Lung (tissue), 12 donors: Measurements from ENCODE around the gene BCAT1. TPM values are rescaled to one million over a fixed set of nuclear protein-coding genes. Genes with fewer than 3 reads are reported as not detected.

ENCODE experiments used
- ATAC-seq: fragments of 200-7000 bp; cut with Tn5 transposase; one replicate; pipeline ENCODE4 v1.9.1; 2020; ENCODE audit warnings: moderate number of reproducible peaks; ENCODE audit not compliant: insufficient read depth, low FRiP score
- DNase-seq, 3 donors: peaks; one replicate each; pipeline ENCODE4 v3.0.0-alpha.2; 2013 to 2017
- H3K27ac ChIP-seq, 2 donors: one replicate each; pipeline ENCODE4 v1.5.1; 2013; ENCODE audit warnings: mild to moderate bottlenecking in 2 of 2, moderate library complexity in 2 of 2, control low read depth in 1 of 2, inconsistent platforms in 1 of 2, low read depth in 1 of 2, low read length in 1 of 2
- H3K27me3 ChIP-seq, 3 donors: one replicate each; pipeline ENCODE4 v1.5.1; 2013; ENCODE audit warnings: low read length in 2 of 3; ENCODE audit not compliant: control insufficient read depth in 3 of 3, insufficient read depth in 3 of 3
- H3K36me3 ChIP-seq, 4 donors: one replicate each; pipeline ENCODE4 v1.5.1; 2013; ENCODE audit warnings: low read length in 4 of 4, mild to moderate bottlenecking in 1 of 4, moderate library complexity in 1 of 4; ENCODE audit not compliant: control insufficient read depth in 4 of 4, insufficient read depth in 4 of 4
- H3K4me1 ChIP-seq, 5 donors: one replicate each; pipeline ENCODE4 v1.5.1; 2013; ENCODE audit warnings: low read length in 5 of 5, mild to moderate bottlenecking in 2 of 5, moderate library complexity in 1 of 5; ENCODE audit not compliant: control insufficient read depth in 5 of 5, insufficient read depth in 5 of 5
- H3K4me3 ChIP-seq: one replicate; pipeline ENCODE4 v1.5.1; 2013; ENCODE audit warnings: mild to moderate bottlenecking, control low read depth, moderate library complexity
- H3K9ac ChIP-seq, 2 donors: one replicate each; pipeline ENCODE4 v1.5.1; 2013; ENCODE audit warnings: low read length in 2 of 2, control low read depth in 1 of 2; ENCODE audit not compliant: insufficient read depth in 1 of 2
- H3K9me3 ChIP-seq, 4 donors: one replicate each; pipeline ENCODE4 v1.5.1; 2013; ENCODE audit warnings: low read length in 3 of 4, mild to moderate bottlenecking in 1 of 4, moderate library complexity in 1 of 4; ENCODE audit not compliant: control insufficient read depth in 4 of 4, insufficient read depth in 3 of 4
- CTCF ChIP-seq: IDR thresholded peaks from 2 replicates; pipeline ENCODE4 v1.5.1; 2012; ENCODE audit warnings: mild to moderate bottlenecking; ENCODE audit errors: control extremely low read depth, extremely low read depth
- WGBS, 2 donors: extraction: QIAGEN DNeasy Blood & Tissue Kit; methylation state at CpG; one replicate each; pipeline ENCODE4 v1.1.7; 2013; 5-methylcytosine and 5-hydroxymethylcytosine counted together
- polyA plus RNA-seq, 2 donors: library from polyadenylated mRNA; stranded (reverse); fragments of 200-250 nt; gene quantifications; one replicate each; pipeline ENCODE4 v1.2.1, GENCODE V29; 2013
- total RNA-seq, 2 donors: library from RNA; depleted of rRNA in 1 of 2; stranded (reverse); fragments of >200 nt in 1 of 2; gene quantifications; one replicate each; pipeline ENCODE4 v1.2.1, GENCODE V29; 2014 to 2021
- donor health status: control.
- donor health status: control.
- donor health status: Bipolar disorder and iron deficiency.
- donor health status: healthy.
- donor health status: DM: yes; HTN: yes; CAD: no.

Gene BCAT1
- total and polyA plus RNA-seq, 4 donors = 11.7 to 94.9 (median 40.9) TPM

GRCh38 chr12:24767016-24767415 is 181.9 kb downstream of the BCAT1 start:
- Histone ChIP-seq H3K36me3 (no peaks in the 10 kb centered on the region), H3K9ac (no peak overlapping the region), H3K27me3 (no peaks in the 10 kb centered on the region), H3K27ac (no peak overlapping the region), H3K4me1 (peaks cover 0 to 20% (median 7%) of the 10 kb centered on the region in 5 donors), H3K4me3 (no peak overlapping the region), H3K9me3 (peaks cover 0 to 11% (median 2%) of the 10 kb centered on the region in 4 donors)
- 56 to 82% methylated on average over 1 of the region's 1 CpG for WGBS, 2 donors
- DNase-seq = no peak
- ATAC-seq = no peak
- TF ChIP-seq CTCF = no peak

DNA sequence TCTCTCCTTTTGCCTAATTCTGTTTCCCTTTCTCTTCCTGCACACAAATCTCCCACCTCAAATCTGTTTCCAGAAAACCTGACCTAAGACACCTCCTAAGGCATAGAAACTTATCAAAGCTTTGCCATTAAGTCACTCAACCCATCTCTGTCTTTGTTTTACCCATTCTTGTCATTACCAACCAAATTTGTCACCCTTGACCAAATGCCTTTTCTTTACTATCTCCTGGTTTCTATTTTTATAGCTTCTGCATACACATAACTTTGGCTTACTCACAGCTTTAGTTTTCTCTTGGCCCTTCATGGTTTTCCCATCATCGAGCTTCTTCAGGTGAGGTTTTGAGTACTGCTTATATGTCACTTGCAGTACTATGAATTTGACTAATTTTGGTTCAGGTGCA is 184.2 kb downstream of the BCAT1 start:
- TF ChIP-seq CTCF = no peak
- H3K4me1 ChIP-seq = peaks cover 0 to 17% (median 0%) of the 10 kb centered on the region in 5 donors
- 95% methylated on average over 1 of the region's 1 CpG for WGBS, 2 donors
- no peaks in the 10 kb centered on the region for H3K27me3 ChIP-seq
- H3K9me3 ChIP-seq = peaks cover 0 to 11% (median 2%) of the 10 kb centered on the region in 4 donors
- H3K9ac ChIP-seq = no peak overlapping the region
- ATAC-seq = no peak
- no peak for DNase-seq
- H3K36me3 ChIP-seq = no peaks in the 10 kb centered on the region
- no peak overlapping the region for H3K27ac ChIP-seq
- H3K4me3 ChIP-seq = peak overlapping the region; percentile 13

DNA sequence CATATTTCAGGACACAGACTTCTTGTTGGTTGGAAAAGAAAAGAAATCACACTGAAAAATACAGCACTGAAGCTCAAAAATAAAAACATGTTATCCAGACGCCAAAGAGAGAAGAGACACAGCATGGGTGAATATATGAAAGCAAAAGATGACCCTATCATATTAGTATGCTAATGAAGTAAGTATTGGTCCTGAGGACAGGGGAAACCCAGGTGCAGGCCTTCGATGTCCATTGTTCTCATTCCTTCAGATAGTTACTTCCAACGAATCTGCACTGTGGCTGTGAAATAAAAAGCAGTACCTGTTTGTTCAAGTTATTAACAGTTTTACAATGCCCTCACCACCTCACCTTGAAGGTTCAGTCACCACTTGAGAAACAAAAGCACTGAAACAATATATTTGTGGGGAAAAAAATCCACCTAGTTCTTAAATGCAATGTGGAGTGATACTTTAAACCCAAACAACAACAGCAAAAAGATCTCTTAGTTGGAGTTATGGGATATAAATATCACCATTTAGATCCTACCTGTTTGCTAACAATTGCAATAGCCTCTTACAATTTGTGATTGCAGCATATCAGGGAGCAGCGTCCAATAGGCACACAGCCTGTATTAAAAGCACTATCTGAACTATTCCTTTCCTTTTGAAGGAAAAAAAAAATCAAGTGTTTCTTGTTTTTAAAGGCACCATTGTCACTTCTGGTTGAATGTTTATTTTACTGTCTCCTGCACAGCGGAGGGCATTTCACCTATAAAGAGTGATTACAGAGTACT is 188.1 kb downstream of the BCAT1 start:
- H3K9ac ChIP-seq = no peak overlapping the region
- peaks cover 0 to 30% (median 0%) of the 10 kb centered on the region in 5 donors for H3K4me1 ChIP-seq
- H3K27ac ChIP-seq = no peak overlapping the region
- no peaks in the 10 kb centered on the region for H3K36me3 ChIP-seq
- no peak for DNase-seq
- H3K9me3 ChIP-seq = no peaks in the 10 kb centered on the region
- TF ChIP-seq CTCF = no peak
- no peaks in the 10 kb centered on the region for H3K27me3 ChIP-seq
- WGBS, 2 donors = 50 to 69% methylated on average over 5 of the region's 5 CpGs
- H3K4me3 ChIP-seq = no peak overlapping the region
- no peak for ATAC-seq
